ENCODE measurements around the gene SLC16A12. TPM values are rescaled to one million over a fixed set of nuclear protein-coding genes. Genes with fewer than 3 reads are reported as not detected.

The SLC16A12 gene, protein sequence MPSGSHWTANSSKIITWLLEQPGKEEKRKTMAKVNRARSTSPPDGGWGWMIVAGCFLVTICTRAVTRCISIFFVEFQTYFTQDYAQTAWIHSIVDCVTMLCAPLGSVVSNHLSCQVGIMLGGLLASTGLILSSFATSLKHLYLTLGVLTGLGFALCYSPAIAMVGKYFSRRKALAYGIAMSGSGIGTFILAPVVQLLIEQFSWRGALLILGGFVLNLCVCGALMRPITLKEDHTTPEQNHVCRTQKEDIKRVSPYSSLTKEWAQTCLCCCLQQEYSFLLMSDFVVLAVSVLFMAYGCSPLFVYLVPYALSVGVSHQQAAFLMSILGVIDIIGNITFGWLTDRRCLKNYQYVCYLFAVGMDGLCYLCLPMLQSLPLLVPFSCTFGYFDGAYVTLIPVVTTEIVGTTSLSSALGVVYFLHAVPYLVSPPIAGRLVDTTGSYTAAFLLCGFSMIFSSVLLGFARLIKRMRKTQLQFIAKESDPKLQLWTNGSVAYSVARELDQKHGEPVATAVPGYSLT
- not detected for total RNA-seq

DNA sequence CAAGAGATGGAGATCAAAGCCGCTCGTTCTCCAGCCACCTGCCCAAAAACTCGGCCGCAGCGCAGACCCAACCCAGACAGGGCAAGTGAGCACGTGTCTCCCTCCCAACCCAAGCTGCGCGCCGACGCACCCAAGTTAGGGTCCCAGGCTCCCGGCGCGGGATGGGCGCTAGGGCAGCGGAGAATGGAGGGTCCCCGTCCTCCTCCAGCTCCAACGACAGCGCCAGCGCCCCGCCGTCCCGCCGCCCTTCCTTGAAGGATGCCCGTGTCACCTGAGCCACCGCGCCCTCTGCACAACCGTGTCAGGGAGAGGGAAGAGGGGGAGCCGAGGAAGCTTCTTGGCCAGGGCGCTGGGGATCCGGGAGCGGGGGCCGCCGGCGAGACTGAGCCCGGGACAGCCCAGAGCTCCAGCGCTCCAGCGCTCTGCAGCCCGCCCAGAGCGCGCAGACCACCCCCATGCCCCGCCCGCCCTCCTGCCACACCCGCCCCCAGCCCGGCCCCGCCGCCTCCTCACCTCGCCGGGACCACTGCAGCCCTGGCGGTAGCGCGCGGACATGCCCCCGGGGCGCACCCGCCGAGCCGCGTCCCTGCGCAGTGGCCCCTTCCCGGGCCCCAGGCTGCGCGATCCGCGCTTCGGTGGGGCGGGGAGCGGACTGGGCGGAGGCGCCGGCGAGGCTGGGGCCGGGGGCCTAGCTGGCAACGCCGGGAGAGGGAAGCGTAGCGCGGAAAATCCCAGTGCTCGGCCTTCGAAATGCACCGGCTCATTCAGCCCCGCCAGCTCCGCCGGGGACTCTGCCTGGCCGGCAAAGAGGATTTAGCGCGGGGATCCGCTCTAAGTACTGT, at the start of gene SLC16A12:
TSS of gene SLC16A12 (minus strand) at position 424 of the 842 bp plus-strand sequence. CDS start 73,016 bp downstream, outside the sequence.
- Mint-ChIP-seq H3K4me1 (ENCODE audit: low read depth) (peaks cover 8% of the 10 kb centered on the region), H3K36me3 (ENCODE audit: low read depth) (no peaks in the 10 kb centered on the region), H3K9me3 (no peaks in the 10 kb centered on the region), H3K4me3 (peak within 1 kb of the TSS; percentile 25), H3K27me3 (ENCODE audit: low read depth) (peaks cover 56% of the 10 kb centered on the region), H3K27ac (no peak within 1 kb of the TSS)
- CTCF ChIA-PET = interaction anchor here (0.6 kb wide), 1 partner anchor 83 kb away, joined by 3 read pairs; no protein-coding TSS in a partner anchor
- intact Hi-C loops (cut with micrococcal nuclease) = no loop called here
- no peak for DNase-seq

DNA sequence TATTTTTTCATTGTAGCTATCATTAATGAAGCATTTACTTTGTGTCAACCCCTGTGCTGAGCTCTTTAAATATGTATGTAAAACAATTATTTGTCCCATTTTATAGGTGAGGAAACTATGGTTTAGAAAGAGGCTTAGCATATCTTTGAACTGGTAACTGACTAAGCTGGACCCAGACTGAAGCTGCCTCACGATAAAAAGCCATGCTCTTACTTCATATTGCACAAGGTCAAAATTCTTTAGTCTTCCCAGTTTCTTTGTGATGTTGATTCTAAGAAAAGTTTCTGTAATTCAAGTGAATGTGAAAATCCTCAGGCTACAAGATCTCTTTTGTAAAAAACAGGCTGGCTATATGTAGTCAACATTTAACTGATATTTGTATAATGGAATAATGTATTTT, 46.6 kb upstream of the SLC16A12 start:
- Mint-ChIP-seq H3K27ac (no peak overlapping the region), H3K9me3 (no peaks in the 10 kb centered on the region), H3K36me3 (ENCODE audit: low read depth) (no peaks in the 10 kb centered on the region), H3K4me3 (no peak overlapping the region), H3K27me3 (ENCODE audit: low read depth) (no peaks in the 10 kb centered on the region), H3K4me1 (ENCODE audit: low read depth) (no peaks in the 10 kb centered on the region)
- CTCF ChIA-PET = no interaction called here
- intact Hi-C loops (cut with micrococcal nuclease) = no loop called here
- DNase-seq = no peak

DNA sequence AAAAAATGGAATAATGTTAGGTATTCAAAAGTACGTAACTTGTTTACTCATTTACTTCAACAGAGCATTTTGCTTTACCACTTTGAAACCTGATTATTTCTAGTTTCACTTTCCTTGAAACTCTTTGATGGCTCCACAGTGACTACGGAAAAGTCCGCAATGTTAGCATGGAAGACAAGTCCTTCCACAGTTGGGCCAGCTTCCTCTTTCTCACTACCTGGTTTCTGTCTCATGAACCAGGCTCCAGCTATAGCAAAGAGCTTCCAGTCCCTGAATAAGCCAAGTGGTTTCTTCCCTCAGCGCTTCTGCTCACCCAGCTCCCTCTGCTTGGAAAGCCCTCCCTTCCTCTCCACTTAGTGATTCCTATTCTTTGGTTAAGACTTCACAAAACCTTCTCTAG, 44.8 kb upstream of the SLC16A12 start:
- intact Hi-C loops (cut with micrococcal nuclease) = no loop called here
- no peaks in the 10 kb centered on the region for H3K36me3 Mint-ChIP-seq (ENCODE audit: low read depth)
- no peaks in the 10 kb centered on the region for H3K27me3 Mint-ChIP-seq (ENCODE audit: low read depth)
- no peak overlapping the region for H3K4me3 Mint-ChIP-seq
- no peaks in the 10 kb centered on the region for H3K4me1 Mint-ChIP-seq (ENCODE audit: low read depth)
- no peak overlapping the region for H3K27ac Mint-ChIP-seq
- CTCF ChIA-PET = no interaction called here
- no peaks in the 10 kb centered on the region for H3K9me3 Mint-ChIP-seq
- no peak for DNase-seq

DNA sequence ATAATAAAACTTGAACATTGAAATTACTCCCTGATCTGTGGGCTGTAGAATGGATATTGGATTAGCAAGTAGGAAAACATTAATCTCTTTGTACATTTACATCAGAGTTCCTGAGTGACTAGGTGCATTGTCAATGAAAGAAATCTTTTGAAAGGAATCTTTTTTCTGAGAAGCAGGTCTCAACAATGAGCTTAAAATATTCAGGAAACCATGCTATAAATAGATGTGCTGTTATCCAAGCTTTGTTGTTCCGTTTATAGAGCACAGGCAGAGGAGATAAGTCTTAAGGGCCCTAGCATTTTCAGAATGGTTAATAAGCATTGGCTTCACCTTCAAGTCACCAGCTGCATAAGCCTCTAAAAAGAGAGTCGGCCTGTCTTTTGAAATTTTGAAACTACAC, 41.3 kb upstream of the SLC16A12 start:
- Mint-ChIP-seq H3K36me3 (ENCODE audit: low read depth) (no peaks in the 10 kb centered on the region), H3K27ac (no peak overlapping the region), H3K4me1 (ENCODE audit: low read depth) (no peaks in the 10 kb centered on the region), H3K27me3 (ENCODE audit: low read depth) (no peaks in the 10 kb centered on the region), H3K9me3 (no peaks in the 10 kb centered on the region), H3K4me3 (no peak overlapping the region)
- CTCF ChIA-PET = interaction anchor here (0.6 kb wide), 1 partner anchor 766 kb away, joined by 3 read pairs; no protein-coding TSS in a partner anchor
- intact Hi-C loops (cut with micrococcal nuclease) = no loop called here
- DNase-seq = no peak

DNA sequence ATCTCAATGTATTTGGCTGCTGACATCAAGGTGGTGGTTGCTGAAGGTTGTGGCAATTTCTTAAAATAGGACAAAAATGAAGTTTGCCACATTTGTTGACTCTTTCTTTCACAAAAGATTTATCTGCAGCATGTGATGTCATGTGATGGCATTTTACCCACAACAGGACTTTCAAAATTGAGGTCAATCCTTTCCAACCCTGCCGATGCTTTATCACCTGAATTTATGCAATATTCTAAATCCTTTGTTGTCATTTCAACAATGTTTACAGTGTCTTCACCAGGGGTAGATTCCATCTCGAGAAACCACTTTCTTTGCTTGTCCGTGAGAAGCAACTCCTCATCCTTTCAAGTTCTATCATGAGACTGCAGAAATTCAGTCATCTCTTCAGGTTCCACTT, 40.6 kb upstream of the SLC16A12 start:
- no peak for DNase-seq
- Mint-ChIP-seq H3K9me3 (no peaks in the 10 kb centered on the region), H3K4me3 (no peak overlapping the region), H3K27me3 (ENCODE audit: low read depth) (no peaks in the 10 kb centered on the region), H3K36me3 (ENCODE audit: low read depth) (no peaks in the 10 kb centered on the region), H3K4me1 (ENCODE audit: low read depth) (no peaks in the 10 kb centered on the region), H3K27ac (no peak overlapping the region)
- intact Hi-C loops (cut with micrococcal nuclease) = no loop called here
- CTCF ChIA-PET = no interaction called here

DNA sequence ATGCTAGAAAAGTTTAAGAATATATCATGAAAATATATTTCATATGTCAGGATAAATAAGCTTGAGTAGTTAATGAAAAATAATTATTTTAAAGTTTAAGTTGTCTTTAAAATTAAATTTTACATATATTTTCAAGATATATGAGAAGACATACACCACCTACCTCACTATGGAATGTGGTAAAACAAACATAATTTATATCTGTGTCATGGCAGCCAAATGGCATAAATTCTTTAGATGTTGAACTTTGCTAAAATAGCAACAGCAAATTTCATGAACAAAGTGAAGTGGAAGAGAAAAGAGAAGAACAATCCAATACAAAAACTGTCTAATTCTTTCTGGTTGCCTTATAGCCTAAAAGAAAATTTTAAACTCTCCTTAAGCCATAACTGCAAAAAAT, 39.6 kb upstream of the SLC16A12 start:
- DNase-seq = no peak
- intact Hi-C loops (cut with micrococcal nuclease) = no loop called here
- Mint-ChIP-seq H3K9me3 (no peaks in the 10 kb centered on the region), H3K4me1 (ENCODE audit: low read depth) (no peaks in the 10 kb centered on the region), H3K27ac (no peak overlapping the region), H3K27me3 (ENCODE audit: low read depth) (no peaks in the 10 kb centered on the region), H3K36me3 (ENCODE audit: low read depth) (no peaks in the 10 kb centered on the region), H3K4me3 (no peak overlapping the region)
- CTCF ChIA-PET = no interaction called here

DNA sequence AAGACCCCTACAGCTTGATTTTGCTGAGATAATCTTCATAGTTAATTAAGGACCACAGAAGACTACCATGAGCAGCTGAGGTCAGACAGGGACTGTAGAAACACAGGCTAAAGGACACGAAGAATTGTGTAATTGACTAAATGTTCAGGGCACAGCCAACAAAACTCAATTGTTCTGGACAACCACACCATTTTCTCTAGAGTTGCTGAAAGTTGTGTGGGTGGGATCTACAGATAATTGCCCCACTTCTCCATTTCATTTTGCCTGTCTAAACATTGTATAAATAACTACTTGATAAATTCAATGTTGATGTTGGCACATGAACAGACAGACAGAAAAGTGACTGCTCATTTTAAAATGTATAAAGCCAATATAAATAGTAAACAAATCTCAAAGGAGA, 39.0 kb upstream of the SLC16A12 start:
- H3K27me3 Mint-ChIP-seq (ENCODE audit: low read depth) = no peaks in the 10 kb centered on the region
- H3K9me3 Mint-ChIP-seq = no peaks in the 10 kb centered on the region
- no peak overlapping the region for H3K27ac Mint-ChIP-seq
- intact Hi-C loops (cut with micrococcal nuclease) = no loop called here
- CTCF ChIA-PET = no interaction called here
- no peak for DNase-seq
- H3K4me3 Mint-ChIP-seq = no peak overlapping the region
- H3K4me1 Mint-ChIP-seq (ENCODE audit: low read depth) = no peaks in the 10 kb centered on the region
- no peaks in the 10 kb centered on the region for H3K36me3 Mint-ChIP-seq (ENCODE audit: low read depth)

DNA sequence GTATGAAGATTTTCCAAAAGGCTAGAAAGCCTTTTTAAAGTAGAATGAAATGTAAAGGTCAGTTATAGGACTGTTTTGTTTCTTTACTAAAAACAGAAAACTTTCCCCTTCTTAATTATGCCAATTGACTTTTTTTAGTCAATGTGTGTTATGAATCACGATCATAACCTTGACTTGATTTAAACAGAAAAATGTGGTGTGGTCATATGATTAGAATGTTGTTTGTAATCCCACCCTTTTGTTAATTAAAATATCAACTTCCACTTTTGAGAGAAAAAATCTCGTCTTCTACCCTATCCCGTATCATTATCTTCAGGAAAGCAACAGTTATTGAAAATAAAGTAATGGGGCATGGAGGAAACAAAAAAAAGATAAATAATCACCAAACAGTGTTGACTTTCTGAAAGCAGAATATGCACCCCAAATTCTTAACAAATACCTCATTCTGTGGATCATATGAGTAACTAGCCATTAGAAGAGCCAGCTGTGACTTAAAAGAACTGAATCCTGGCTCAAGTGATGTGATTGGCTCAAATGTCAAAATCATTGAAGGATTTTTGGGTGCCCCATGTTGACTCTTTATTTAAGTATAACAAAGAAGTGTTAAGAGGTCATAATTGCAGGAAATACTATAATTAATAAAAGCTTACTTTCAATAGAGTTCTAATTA, 32.3 kb upstream of the SLC16A12 start:
- CTCF ChIA-PET = interaction anchor here (1.2 to 1.4 kb wide), 2 partner anchors 141 to 142 kb away, joined by 3 to 5 read pairs; no protein-coding TSS in a partner anchor

DNA sequence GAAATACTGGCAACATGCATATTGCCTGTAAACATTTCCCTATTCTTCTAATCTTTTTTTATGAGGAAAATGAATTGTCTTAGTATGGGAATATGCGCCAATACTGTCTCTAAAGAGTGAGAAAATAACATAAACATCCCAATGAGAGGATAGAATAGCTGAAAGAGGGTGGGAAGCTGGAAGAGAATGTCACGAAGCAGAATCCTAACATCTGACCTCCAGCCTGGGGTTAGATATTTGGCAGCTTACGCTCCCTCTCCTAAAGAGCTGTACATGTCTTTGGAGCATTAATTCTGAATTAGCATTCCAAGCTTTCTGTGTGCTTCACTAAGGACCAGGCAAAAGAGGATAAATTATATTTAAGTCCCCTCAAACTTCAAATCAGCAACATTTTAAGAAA, 31.6 kb upstream of the SLC16A12 start:
- no peaks in the 10 kb centered on the region for H3K4me1 Mint-ChIP-seq (ENCODE audit: low read depth)
- no peaks in the 10 kb centered on the region for H3K9me3 Mint-ChIP-seq
- H3K4me3 Mint-ChIP-seq = no peak overlapping the region
- DNase-seq = no peak
- H3K27me3 Mint-ChIP-seq (ENCODE audit: low read depth) = peaks cover 8% of the 10 kb centered on the region
- intact Hi-C loops (cut with micrococcal nuclease) = loop anchor here (10.0 kb wide), 2 partner anchors 272 to 532 kb away; no protein-coding TSS in a partner anchor
- no peak overlapping the region for H3K27ac Mint-ChIP-seq
- CTCF ChIA-PET = interaction anchor here (1.4 kb wide), 1 partner anchor 140 kb away, joined by 5 read pairs; no protein-coding TSS in a partner anchor
- H3K36me3 Mint-ChIP-seq (ENCODE audit: low read depth) = no peaks in the 10 kb centered on the region

More for the DNA sequence above, 32.3 kb upstream of the SLC16A12 start:
- intact Hi-C loops (cut with micrococcal nuclease) = loop anchor here (10.0 kb wide), 2 partner anchors 273 to 533 kb away; no protein-coding TSS in a partner anchor
- no peaks in the 10 kb centered on the region for H3K36me3 Mint-ChIP-seq (ENCODE audit: low read depth)
- no peak overlapping the region for H3K27ac Mint-ChIP-seq
- H3K4me1 Mint-ChIP-seq (ENCODE audit: low read depth) = no peaks in the 10 kb centered on the region
- H3K27me3 Mint-ChIP-seq (ENCODE audit: low read depth) = peaks cover 6% of the 10 kb centered on the region
- H3K9me3 Mint-ChIP-seq = no peaks in the 10 kb centered on the region
- H3K4me3 Mint-ChIP-seq = no peak overlapping the region
- DNase-seq = no peak

DNA sequence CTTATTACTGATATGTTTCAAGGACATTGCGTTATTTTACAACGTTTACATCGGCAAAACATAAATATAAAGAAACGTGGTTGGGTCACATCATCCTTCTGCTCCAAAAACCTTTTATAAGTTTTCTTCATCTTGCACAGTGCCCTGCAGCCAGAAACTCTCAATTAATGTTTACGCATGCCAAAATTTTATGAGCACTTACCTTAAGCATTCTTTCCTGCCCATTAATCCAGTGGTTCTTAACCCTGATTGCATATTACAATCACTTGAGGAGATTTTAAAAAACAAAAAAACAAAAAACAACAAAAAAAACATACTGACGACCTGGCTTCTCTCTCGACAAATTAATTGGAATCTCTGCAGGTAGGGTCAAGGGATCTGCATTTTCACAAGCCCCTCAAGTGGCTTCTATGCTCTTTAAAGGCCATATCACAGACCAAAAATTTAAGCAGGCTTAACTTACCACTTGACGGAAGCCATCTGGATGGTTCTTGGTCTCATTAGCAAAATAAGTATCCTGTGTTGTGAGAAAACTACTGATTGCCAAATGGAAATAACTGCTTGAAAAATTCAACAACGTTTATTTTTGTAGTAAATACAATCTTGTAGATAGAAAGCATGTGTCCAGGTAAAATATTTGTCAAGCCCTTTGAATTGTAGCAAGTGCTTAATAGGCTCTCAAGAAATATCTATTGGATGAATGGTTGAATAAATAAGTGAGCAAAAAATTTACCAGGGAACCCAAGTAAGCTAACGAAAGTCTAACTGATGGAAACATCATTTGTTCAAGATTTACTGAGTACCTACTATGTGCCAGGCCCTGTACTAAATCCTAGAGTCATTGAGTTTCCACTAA, 30.9 kb upstream of the SLC16A12 start:
- no peaks in the 10 kb centered on the region for H3K9me3 Mint-ChIP-seq
- DNase-seq = no peak
- peaks cover 8% of the 10 kb centered on the region for H3K27me3 Mint-ChIP-seq (ENCODE audit: low read depth)
- no peaks in the 10 kb centered on the region for H3K36me3 Mint-ChIP-seq (ENCODE audit: low read depth)
- no peak overlapping the region for H3K27ac Mint-ChIP-seq
- no peaks in the 10 kb centered on the region for H3K4me1 Mint-ChIP-seq (ENCODE audit: low read depth)
- CTCF ChIA-PET = interaction anchor here (1.4 kb wide), 1 partner anchor 139 kb away, joined by 5 read pairs; no protein-coding TSS in a partner anchor
- H3K4me3 Mint-ChIP-seq = no peak overlapping the region
- intact Hi-C loops (cut with micrococcal nuclease) = loop anchor here (10.0 kb wide), 2 partner anchors 272 to 532 kb away; no protein-coding TSS in a partner anchor

DNA sequence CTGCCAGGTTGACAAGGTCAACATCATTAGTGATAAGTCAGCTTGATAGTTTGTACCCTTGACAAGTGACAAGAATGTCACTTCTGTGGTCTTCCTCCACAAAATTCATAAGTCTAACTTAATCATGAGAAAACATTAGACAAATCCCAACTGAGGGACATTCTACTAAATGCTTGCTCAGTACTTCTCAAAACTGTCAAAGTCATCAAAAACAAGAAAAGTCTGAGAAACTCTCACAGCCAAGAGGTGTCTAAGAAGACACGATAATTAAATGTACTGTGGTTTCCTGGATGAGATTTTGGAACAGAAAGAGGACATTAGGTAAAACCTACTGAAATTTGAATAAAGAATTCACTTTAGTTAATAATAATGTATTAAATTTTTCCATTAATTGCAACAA, 29.8 kb upstream of the SLC16A12 start:
- no peak overlapping the region for H3K27ac Mint-ChIP-seq
- no peaks in the 10 kb centered on the region for H3K9me3 Mint-ChIP-seq
- CTCF ChIA-PET = interaction anchor here (1.0 to 1.3 kb wide), 6 partner anchors 10 to 151 kb away, joined by 3 to 10 read pairs (median 6); partner anchors contain the start of gene IFIT5
- intact Hi-C loops (cut with micrococcal nuclease) = loop anchor here (10.0 kb wide), 2 partner anchors 270 to 530 kb away; no protein-coding TSS in a partner anchor
- H3K4me1 Mint-ChIP-seq (ENCODE audit: low read depth) = no peaks in the 10 kb centered on the region
- no peaks in the 10 kb centered on the region for H3K36me3 Mint-ChIP-seq (ENCODE audit: low read depth)
- no peak overlapping the region for H3K4me3 Mint-ChIP-seq
- peaks cover 8% of the 10 kb centered on the region for H3K27me3 Mint-ChIP-seq (ENCODE audit: low read depth)
- DNase-seq = no peak

Measured in activated naive CD4-positive, alpha-beta T cell treated with anti-CD3 and anti-CD28 coated beads for 36 hours (primary cell).